CD8-positive, alpha-beta memory T cell (primary cell): ENCODE measurements around the gene NCK2. TPM values are rescaled to one million over a fixed set of nuclear protein-coding genes. Genes with fewer than 3 reads are reported as not detected.

Experiments used
- CTCF ChIA-PET: fragments of 350-600 bp; sonication (Branson Sonifier 250); formaldehyde crosslinking; loops from one replicate; lab custom pipeline; 2021; ENCODE audit warnings: antibody characterized with exemption; lab: Charles Lee
- POLR2A ChIA-PET: fragments of 350-600 bp; sonication (Branson Sonifier 250); formaldehyde crosslinking; loops from one replicate; lab custom pipeline; 2021; ENCODE audit warnings: antibody characterized with exemption; lab: Charles Lee
- DNase-seq, 5 donors: peaks; one replicate each; pipeline versions ENCODE4 v3.0.0 to v3.0.0-alpha.2; 2020 to 2022; ENCODE audit warnings: mixed read lengths in 1 of 5
- H3K27ac ChIP-seq: one replicate; pipeline ENCODE4 v1.7.0; 2013; ENCODE audit warnings: low read depth, mild to moderate bottlenecking, low read length, moderate library complexity
- H3K27me3 ChIP-seq: 2 replicates; pipeline ENCODE4 v1.7.0; 2013; ENCODE audit warnings: low read length, mild to moderate bottlenecking; ENCODE audit not compliant: insufficient read depth, poor library complexity, severe bottlenecking
- H3K36me3 ChIP-seq: 2 replicates; pipeline ENCODE4 v1.7.0; 2013; ENCODE audit warnings: mild to moderate bottlenecking, low read length, moderate library complexity; ENCODE audit not compliant: insufficient read depth
- H3K4me1 ChIP-seq: 2 replicates; pipeline ENCODE4 v1.7.0; 2013; ENCODE audit warnings: mild to moderate bottlenecking, low read length, moderate library complexity; ENCODE audit not compliant: insufficient read depth
- H3K4me3 ChIP-seq: 2 replicates; pipeline ENCODE4 v1.7.0; 2013; ENCODE audit warnings: mild to moderate bottlenecking, low read length
- H3K9me3 ChIP-seq: 2 replicates; pipeline ENCODE4 v1.7.0; 2013; ENCODE audit warnings: mild to moderate bottlenecking, low read length
- H3K27ac Mint-ChIP-seq, 8 donors: one replicate each; pipeline ENCODE4 v1.8.0; 2020 to 2021; ENCODE audit warnings: mixed read lengths in 8 of 8, mild to moderate bottlenecking in 6 of 8, inconsistent platforms in 3 of 8, moderate library complexity in 3 of 8
- H3K27me3 Mint-ChIP-seq, 2 donors: one replicate each; pipeline ENCODE4 v1.8.0; 2020 to 2021; ENCODE audit warnings: mixed read lengths in 2 of 2, mild to moderate bottlenecking in 1 of 2, moderate library complexity in 1 of 2
- H3K36me3 Mint-ChIP-seq, 3 donors: one replicate each; pipeline ENCODE4 v1.8.0; 2020 to 2021; ENCODE audit warnings: mixed read lengths in 3 of 3, inconsistent platforms in 1 of 3, mild to moderate bottlenecking in 1 of 3
- H3K4me1 Mint-ChIP-seq, 3 donors: one replicate each; pipeline ENCODE4 v1.8.0; 2020 to 2021; ENCODE audit warnings: mixed read lengths in 3 of 3, inconsistent platforms in 1 of 3, mild to moderate bottlenecking in 1 of 3
- H3K4me3 Mint-ChIP-seq, 7 donors: one replicate each; pipeline ENCODE4 v1.8.0; 2020 to 2021; ENCODE audit warnings: mixed read lengths in 7 of 7, mild to moderate bottlenecking in 6 of 7, moderate library complexity in 4 of 7, inconsistent platforms in 2 of 7
- H3K9me3 Mint-ChIP-seq, 5 donors: one replicate each; pipeline ENCODE4 v1.8.0; 2020 to 2022; ENCODE audit warnings: mixed read lengths in 5 of 5, mild to moderate bottlenecking in 3 of 5, moderate library complexity in 2 of 5, inconsistent platforms in 1 of 5
- polyA plus RNA-seq: library from polyadenylated mRNA; unstranded; fragments of 300-500 nt; fragmentation: Illumina TruSeq; gene quantifications from one replicate; pipeline ENCODE4 v1.2.3, GENCODE V29; 2021
- total RNA-seq, 2 experiments: library from RNA; stranded (reverse); gene quantifications; one replicate each; pipeline ENCODE4 v1.2.3, GENCODE V29; 2021

The NCK2 gene
- total and polyA plus RNA-seq, 3 experiments from 2014 or later, result 72.4 to 77.9 (median 76.1) TPM

DNA sequence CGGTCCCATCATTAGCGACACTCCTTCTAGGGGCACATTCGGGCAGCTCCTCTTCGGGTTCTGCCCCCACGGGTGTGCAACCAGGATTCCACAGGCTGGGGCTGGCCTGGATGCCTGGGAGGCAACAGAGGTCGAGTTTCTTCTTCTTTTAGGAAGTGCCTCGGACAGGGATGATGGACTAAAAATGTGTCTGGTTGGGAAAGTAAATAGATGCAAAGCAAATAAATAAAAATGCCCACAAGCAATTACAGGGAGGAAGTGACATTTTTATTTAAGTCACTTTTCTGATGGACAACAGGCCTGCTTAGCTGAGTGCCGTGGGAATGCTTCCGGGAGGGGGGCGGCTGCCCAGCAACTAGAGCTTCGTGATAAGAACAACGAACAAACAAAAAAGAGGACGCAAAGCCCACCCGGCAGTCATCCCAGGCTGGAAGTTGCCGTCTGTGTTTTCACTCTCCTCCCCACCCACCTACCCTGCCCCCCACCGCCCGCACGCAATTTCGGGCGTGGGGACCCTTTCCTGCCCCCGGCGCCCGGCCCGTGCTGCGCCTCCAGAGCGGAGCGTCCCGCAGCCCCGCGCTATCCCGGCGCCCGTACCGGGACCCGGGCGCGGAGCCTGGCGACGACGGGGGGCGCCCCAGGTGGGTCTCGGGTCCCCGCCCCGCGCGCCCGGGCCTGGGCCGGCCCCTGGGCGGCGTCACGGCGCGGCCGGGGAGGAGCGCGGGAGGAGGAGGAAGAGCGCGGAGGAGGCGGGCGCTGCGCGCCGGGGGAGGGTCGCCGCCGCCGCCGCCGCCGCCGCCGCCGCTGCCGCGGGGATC is 412 bp upstream of the NCK2 start:
- ChIA-PET POLR2A (interaction anchor here (1.0 kb wide), 1 partner anchor 43 kb away, joined by 3 read pairs; no protein-coding TSS in a partner anchor), CTCF (interaction anchor here (1.0 to 2.1 kb wide), 3 partner anchors 12 to 167 kb away, joined by 3 to 8 read pairs (median 4); no protein-coding TSS in a partner anchor)
- Mint-ChIP-seq H3K27ac (peak overlapping the region; percentile 86 to 99 (median 94)), H3K27me3 (peaks cover 0 to 2% of the 10 kb centered on the region in 2 donors), H3K4me1 (peaks cover 78 to 81% (median 80%) of the 10 kb centered on the region in 3 donors), H3K36me3 (peaks cover 0 to 31% (median 5%) of the 10 kb centered on the region in 3 donors), H3K4me3 (peak overlapping the region; percentile 84 to 93 (median 88)), H3K9me3 (no peaks in the 10 kb centered on the region)
- Histone ChIP-seq H3K4me1 (peaks cover 73% of the 10 kb centered on the region), H3K36me3 (no peaks in the 10 kb centered on the region), H3K27ac (peak overlapping the region; percentile 11), H3K4me3 (peak overlapping the region; percentile 45), H3K9me3 (no peaks in the 10 kb centered on the region), H3K27me3 (no peaks in the 10 kb centered on the region)
- peak; percentile 64 to 78 (median 70) for DNase-seq

DNA sequence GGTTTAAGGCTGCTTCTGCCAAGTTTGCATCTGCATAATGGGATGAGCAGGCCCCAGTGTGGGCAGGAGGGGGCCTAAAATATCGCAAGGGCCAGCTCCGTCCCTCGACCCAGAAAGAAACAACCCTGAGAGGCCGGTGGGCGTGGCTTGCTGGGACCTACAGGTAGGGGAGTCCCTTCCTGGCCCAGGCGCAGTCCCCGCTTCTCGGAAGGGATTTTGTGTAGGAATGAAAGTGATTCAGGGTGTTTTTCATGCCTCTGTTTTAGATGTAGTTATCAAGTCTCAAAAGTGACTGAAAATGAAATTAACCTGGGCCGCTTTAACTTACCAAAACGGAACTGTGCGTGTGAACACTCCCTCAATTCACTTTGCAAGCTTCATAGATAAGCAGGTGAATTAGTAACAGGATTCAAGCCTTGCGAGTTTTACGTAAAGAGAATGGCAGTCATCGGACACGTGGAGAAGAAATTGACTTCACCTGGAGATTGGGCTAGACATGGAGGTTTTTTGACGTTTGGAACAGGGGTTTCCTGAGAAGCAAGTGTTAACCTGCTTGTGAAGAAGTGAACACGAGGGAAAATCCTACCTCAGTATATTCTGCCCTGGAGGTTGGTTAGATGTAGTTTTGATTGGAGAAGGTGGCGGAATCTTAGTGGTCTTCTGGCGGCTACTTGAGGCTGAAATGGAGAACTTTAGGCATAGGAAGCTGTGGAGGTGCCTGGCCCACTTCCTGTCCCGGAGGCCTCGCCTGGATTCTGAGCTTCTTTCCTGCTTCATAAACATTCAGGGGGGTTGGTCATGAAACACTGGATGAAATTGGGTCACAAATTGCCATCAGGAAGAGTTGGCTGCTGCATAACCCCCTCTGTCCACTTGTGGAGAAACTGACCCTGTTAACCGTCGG is 1.7 kb downstream of the NCK2 start:
- H3K27ac ChIP-seq, result peak overlapping the region; percentile 81
- H3K9me3 ChIP-seq, result no peaks in the 10 kb centered on the region
- peak overlapping the region; percentile 92 to 100 (median 97) for H3K27ac Mint-ChIP-seq
- H3K9me3 Mint-ChIP-seq, result no peaks in the 10 kb centered on the region
- ChIA-PET POLR2A (interaction anchor here (0.9 to 2.5 kb wide), 10 partner anchors 8 to 392 kb away, joined by 3 to 18 read pairs (median 4); no protein-coding TSS in a partner anchor), CTCF (interaction anchor here (0.7 to 5.4 kb wide), 14 partner anchors 8 to 348 kb away, joined by 3 to 29 read pairs (median 4); no protein-coding TSS in a partner anchor)
- peaks cover 78 to 81% (median 80%) of the 10 kb centered on the region in 3 donors for H3K4me1 Mint-ChIP-seq
- H3K4me3 ChIP-seq, result peak overlapping the region; percentile 90
- peaks cover 73% of the 10 kb centered on the region for H3K4me1 ChIP-seq
- peaks cover 12 to 46% (median 14%) of the 10 kb centered on the region in 3 donors for H3K36me3 Mint-ChIP-seq
- peak; percentile 52 to 81 (median 70) for DNase-seq
- peak overlapping the region; percentile 88 to 99 (median 97) for H3K4me3 Mint-ChIP-seq
- H3K36me3 ChIP-seq, result no peaks in the 10 kb centered on the region
- peaks cover 0 to 2% of the 10 kb centered on the region in 2 donors for H3K27me3 Mint-ChIP-seq
- H3K27me3 ChIP-seq, result no peaks in the 10 kb centered on the region

DNA sequence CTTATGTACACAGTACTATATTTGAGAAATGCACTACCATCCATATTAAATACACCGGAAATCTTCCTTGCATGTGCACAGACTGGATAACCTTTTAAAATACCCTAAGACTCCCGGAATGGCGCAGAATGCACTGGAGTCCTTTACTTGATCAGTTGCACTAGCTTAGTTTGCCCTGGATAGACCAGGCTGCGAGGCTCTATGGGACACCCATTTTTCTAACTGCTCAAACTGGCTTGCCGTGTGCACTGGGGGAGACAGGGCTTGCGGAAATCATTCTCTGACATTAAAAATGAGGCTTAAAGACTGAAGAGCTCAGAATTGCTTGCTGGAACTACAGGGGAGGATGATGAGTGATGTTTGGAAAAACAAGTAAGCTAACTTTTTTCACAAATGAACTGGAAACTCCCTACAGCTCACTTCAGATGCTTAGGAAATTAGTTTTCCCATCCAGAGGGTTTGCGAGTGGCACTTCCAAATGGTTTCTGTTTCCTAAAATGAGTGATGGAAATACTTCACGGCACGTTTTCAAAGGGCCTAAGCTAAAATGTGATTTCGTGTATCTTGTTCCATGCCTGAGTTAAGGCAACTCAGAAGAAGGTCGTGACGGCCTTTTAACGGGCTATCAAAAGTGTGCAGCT is 2.7 kb downstream of the NCK2 start:
- H3K4me3 Mint-ChIP-seq, result peak overlapping the region; percentile 88 to 99 (median 97)
- peaks cover 78 to 81% (median 81%) of the 10 kb centered on the region in 3 donors for H3K4me1 Mint-ChIP-seq
- H3K4me1 ChIP-seq, result peaks cover 76% of the 10 kb centered on the region
- H3K27me3 Mint-ChIP-seq, result peaks cover 0 to 2% of the 10 kb centered on the region in 2 donors
- CTCF ChIA-PET, result interaction anchor here (0.7 to 5.4 kb wide), 8 partner anchors 9 to 347 kb away, joined by 3 to 29 read pairs (median 6); no protein-coding TSS in a partner anchor
- peaks cover 14 to 52% (median 14%) of the 10 kb centered on the region in 3 donors for H3K36me3 Mint-ChIP-seq
- H3K27me3 ChIP-seq, result no peaks in the 10 kb centered on the region
- no peaks in the 10 kb centered on the region for H3K36me3 ChIP-seq
- peak overlapping the region; percentile 90 for H3K4me3 ChIP-seq
- no peaks in the 10 kb centered on the region for H3K9me3 ChIP-seq
- H3K27ac ChIP-seq, result peak overlapping the region; percentile 81
- H3K9me3 Mint-ChIP-seq, result no peaks in the 10 kb centered on the region
- POLR2A ChIA-PET, result interaction anchor here (1.0 to 2.5 kb wide), 6 partner anchors 8 to 40 kb away, joined by 3 to 18 read pairs (median 5); no protein-coding TSS in a partner anchor
- DNase-seq, result peak in 1 of 5 donors; percentile 31
- peak overlapping the region; percentile 92 to 100 (median 97) for H3K27ac Mint-ChIP-seq

DNA sequence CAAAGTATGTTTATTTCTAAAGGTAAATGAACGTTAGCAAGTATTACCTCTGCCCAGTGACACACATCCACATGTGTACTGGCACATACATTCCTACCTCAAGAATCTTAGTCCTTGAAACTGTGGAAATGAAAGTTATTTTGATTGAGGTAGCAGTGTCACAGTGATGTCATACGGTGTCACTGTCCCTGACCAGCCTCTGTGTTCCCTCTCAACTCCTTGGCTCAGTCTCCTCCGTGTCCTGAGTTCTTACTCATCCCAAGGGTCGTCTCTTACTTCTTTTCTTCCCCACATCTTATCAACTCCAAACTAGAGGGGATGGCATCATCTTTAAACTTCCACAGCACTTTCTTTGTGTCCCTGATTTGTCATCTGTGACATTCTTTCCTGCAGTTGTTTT is 3.3 kb downstream of the NCK2 start:
- Mint-ChIP-seq H3K36me3 (peaks cover 14 to 56% (median 14%) of the 10 kb centered on the region in 3 donors), H3K4me1 (peaks cover 77 to 81% (median 81%) of the 10 kb centered on the region in 3 donors), H3K27ac (peak overlapping the region; percentile 92 to 100 (median 97)), H3K4me3 (peak overlapping the region; percentile 88 to 99 (median 97)), H3K9me3 (no peaks in the 10 kb centered on the region), H3K27me3 (peaks cover 0 to 2% of the 10 kb centered on the region in 2 donors)
- Histone ChIP-seq H3K9me3 (no peaks in the 10 kb centered on the region), H3K4me3 (peak overlapping the region; percentile 90), H3K36me3 (no peaks in the 10 kb centered on the region), H3K27me3 (no peaks in the 10 kb centered on the region), H3K4me1 (peaks cover 76% of the 10 kb centered on the region), H3K27ac (peak overlapping the region; percentile 81)
- POLR2A ChIA-PET, result interaction anchor here (1.6 to 1.7 kb wide), 2 partner anchors 24 to 28 kb away, joined by 6 to 7 read pairs; no protein-coding TSS in a partner anchor
- CTCF ChIA-PET, result interaction anchor here (0.7 to 5.4 kb wide), 9 partner anchors 8 to 346 kb away, joined by 3 to 29 read pairs (median 5); no protein-coding TSS in a partner anchor
- peak in 2 of 5 donors; percentile 44 to 57 for DNase-seq

DNA sequence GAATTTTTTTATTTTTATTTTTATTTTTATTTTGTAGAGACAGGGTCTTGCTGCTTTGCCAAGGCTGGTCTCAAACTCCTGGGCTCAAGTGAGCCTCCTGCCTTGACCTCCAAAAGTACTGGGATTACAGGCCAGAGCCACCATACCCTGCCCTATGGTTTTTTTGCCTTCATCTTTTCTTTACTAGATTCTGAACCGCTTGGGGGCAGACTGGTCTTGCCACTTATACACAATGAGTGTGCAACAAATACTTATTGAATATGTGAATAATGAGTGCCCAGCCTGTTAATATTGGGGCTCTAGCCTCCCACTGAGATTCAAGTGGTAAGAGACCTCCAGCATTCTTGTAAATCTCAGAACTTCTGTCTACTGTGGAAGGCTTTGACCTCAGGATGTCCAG is 3.9 kb downstream of the NCK2 start:
- H3K27me3 ChIP-seq, result no peaks in the 10 kb centered on the region
- POLR2A ChIA-PET, result no interaction called here
- peak overlapping the region; percentile 81 for H3K27ac ChIP-seq
- no peaks in the 10 kb centered on the region for H3K9me3 Mint-ChIP-seq
- peaks cover 76% of the 10 kb centered on the region for H3K4me1 ChIP-seq
- peak overlapping the region; percentile 87 to 100 (median 97) for H3K27ac Mint-ChIP-seq
- H3K27me3 Mint-ChIP-seq, result peaks cover 0 to 2% of the 10 kb centered on the region in 2 donors
- H3K4me3 Mint-ChIP-seq, result peak overlapping the region; percentile 76 to 99 (median 97)
- peaks cover 80 to 81% (median 81%) of the 10 kb centered on the region in 3 donors for H3K4me1 Mint-ChIP-seq
- DNase-seq, result no peak
- no peaks in the 10 kb centered on the region for H3K9me3 ChIP-seq
- peaks cover 14 to 58% (median 16%) of the 10 kb centered on the region in 3 donors for H3K36me3 Mint-ChIP-seq
- no peaks in the 10 kb centered on the region for H3K36me3 ChIP-seq
- peak overlapping the region; percentile 39 for H3K4me3 ChIP-seq
- CTCF ChIA-PET, result interaction anchor here (0.7 to 5.4 kb wide), 7 partner anchors 20 to 357 kb away, joined by 3 to 29 read pairs (median 5); no protein-coding TSS in a partner anchor

DNA sequence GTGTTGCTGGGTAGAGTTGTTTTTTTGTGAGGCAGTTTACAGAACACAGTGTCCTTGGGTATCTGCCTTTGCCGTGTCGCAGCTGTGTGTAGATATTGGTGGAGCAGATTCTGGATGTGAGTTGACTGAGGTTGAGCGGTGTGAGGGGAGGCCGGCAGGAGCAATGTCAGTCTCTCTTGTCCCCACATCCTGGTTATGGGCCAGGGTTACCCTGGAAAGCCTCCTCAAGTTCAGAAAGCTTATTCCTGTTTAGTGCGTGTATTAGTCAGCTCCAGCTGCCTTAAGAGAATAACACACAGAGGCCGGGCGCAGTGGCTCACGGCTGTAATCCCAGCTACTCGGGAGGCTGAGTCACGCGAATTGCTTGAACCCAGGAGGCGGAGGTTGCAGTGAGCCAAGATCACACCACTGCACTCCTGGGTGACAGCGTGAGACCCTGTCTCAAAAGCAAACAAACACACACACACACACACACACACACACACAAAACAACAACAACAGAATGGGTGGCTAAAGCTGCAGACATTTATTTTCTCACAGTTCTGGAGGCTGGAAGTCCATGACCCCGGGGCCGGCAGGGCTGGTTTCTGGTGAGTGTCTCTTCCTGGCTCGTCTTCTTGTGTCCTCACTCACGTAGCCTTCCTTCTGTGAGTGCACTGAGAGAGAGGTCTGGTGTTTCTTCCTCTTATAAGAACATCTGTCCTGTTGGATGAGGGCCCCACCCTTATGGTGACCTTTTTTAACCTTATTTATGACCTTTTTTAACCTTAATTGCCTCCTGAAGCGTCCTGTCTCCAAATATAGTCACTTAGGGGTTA is 5.1 kb downstream of the NCK2 start:
- no peaks in the 10 kb centered on the region for H3K9me3 Mint-ChIP-seq
- peaks cover 17 to 56% (median 20%) of the 10 kb centered on the region in 3 donors for H3K36me3 Mint-ChIP-seq
- peak overlapping the region; percentile 39 for H3K4me3 ChIP-seq
- peak overlapping the region; percentile 76 to 99 (median 97) for H3K4me3 Mint-ChIP-seq
- peak overlapping the region; percentile 22 for H3K27ac ChIP-seq
- peaks cover 82% of the 10 kb centered on the region for H3K4me1 ChIP-seq
- H3K36me3 ChIP-seq, result no peaks in the 10 kb centered on the region
- H3K27me3 Mint-ChIP-seq, result peaks cover 0 to 2% of the 10 kb centered on the region in 2 donors
- peak overlapping the region; percentile 87 to 100 (median 97) for H3K27ac Mint-ChIP-seq
- CTCF ChIA-PET, result interaction anchor here (0.7 to 5.4 kb wide), 8 partner anchors 11 to 356 kb away, joined by 3 to 29 read pairs (median 4); no protein-coding TSS in a partner anchor
- peak in 1 of 5 donors; percentile 25 for DNase-seq
- peaks cover 85 to 86% (median 85%) of the 10 kb centered on the region in 3 donors for H3K4me1 Mint-ChIP-seq
- no peaks in the 10 kb centered on the region for H3K9me3 ChIP-seq
- POLR2A ChIA-PET, result interaction anchor here (0.6 to 1.0 kb wide), 3 partner anchors 35 to 411 kb away, joined by 3 to 7 read pairs (median 6); no protein-coding TSS in a partner anchor
- H3K27me3 ChIP-seq, result no peaks in the 10 kb centered on the region
